H1 (cell line): ENCODE results near the gene L3MBTL3. TPM values are rescaled to one million over a fixed set of nuclear protein-coding genes. Genes with fewer than 3 reads are reported as not detected.

Source experiments
- CTCF ChIA-PET: fragments of 300-600 bp; sonication (Branson Sonifier 250); formaldehyde crosslinking; loops from one replicate; lab custom pipeline; 2021; ENCODE audit not compliant: partially characterized antibody; lab: Charles Lee
- POLR2A ChIA-PET: fragments of 300-600 bp; sonication (Branson Sonifier 250); formaldehyde crosslinking; loops from one replicate; lab custom pipeline; 2021; ENCODE audit warnings: inconsistent platforms; ENCODE audit not compliant: partially characterized antibody; lab: Charles Lee
- DNase-seq, 2 experiments: peaks; one replicate each; pipeline versions ENCODE4 v3.0.0 to v3.0.0-alpha.2; 2010 to 2022; ENCODE audit warnings: low spot score in 2 of 2, low read depth in 1 of 2, mixed read lengths in 1 of 2
- FAIRE-seq: peaks from 2 replicates; lab custom pipeline; 2011; peaks lifted over from hg19 to GRCh38; lab: Jason Lieb, UNC
- H2AFZ ChIP-seq: 2 replicates; pipeline ENCODE4 v1.8.1; 2012; ENCODE audit warnings: low read length, inconsistent platforms
- H2AK5ac ChIP-seq: 2 replicates; pipeline ENCODE4 v1.6.1; 2013; ENCODE audit warnings: low read depth, low read length
- H2BK120ac ChIP-seq: replicated peaks from 2 replicates; pipeline ENCODE3; 2013; ENCODE audit warnings: low read depth, low read length, inconsistent platforms
- H2BK12ac ChIP-seq: 2 replicates; pipeline ENCODE4 v1.6.1; 2013; ENCODE audit warnings: low read depth, low read length
- H2BK15ac ChIP-seq: 2 replicates; pipeline ENCODE4 v1.6.1; 2013; ENCODE audit warnings: low read length
- H2BK20ac ChIP-seq: 2 replicates; pipeline ENCODE4 v1.6.1; 2013; ENCODE audit warnings: low read length
- H2BK5ac ChIP-seq: 2 replicates; pipeline ENCODE4 v1.6.1; 2013; ENCODE audit warnings: low read depth, low read length
- H3K14ac ChIP-seq: 2 replicates; pipeline ENCODE4 v1.6.1; 2013; ENCODE audit warnings: inconsistent platforms; ENCODE audit not compliant: insufficient read length
- H3K18ac ChIP-seq: 2 replicates; pipeline ENCODE4 v1.6.1; 2013; ENCODE audit warnings: low read length; ENCODE audit errors: extremely low read depth
- H3K23ac ChIP-seq: 2 replicates; pipeline ENCODE4 v1.6.1; 2013; ENCODE audit warnings: inconsistent platforms; ENCODE audit not compliant: insufficient read length
- H3K23me2 ChIP-seq: 2 replicates; pipeline ENCODE4 v1.6.1; 2013; ENCODE audit warnings: low read depth, low read length
- H3K27ac ChIP-seq: 2 replicates; pipeline ENCODE4 v1.6.1; 2011; ENCODE audit warnings: low read depth, low read length, inconsistent platforms
- H3K27me3 ChIP-seq, 4 experiments: replicated peaks in 1 of 4; 1 replicate in 1 of 4; 2 replicates in 3 of 4; pipeline versions ENCODE4 v1.6.1 to v1.8.1; 2011 to 2013; ENCODE audit warnings: low read length in 3 of 4, mild to moderate bottlenecking in 3 of 4, inconsistent platforms in 2 of 4, mixed read lengths in 2 of 4, moderate library complexity in 1 of 4; ENCODE audit not compliant: control insufficient read depth in 3 of 4, insufficient read depth in 3 of 4; ENCODE audit errors: extremely low read depth in 1 of 4
- H3K36me3 ChIP-seq, 4 experiments: 2 replicates each; pipeline versions ENCODE4 v1.6.1 to v1.8.1; 2011 to 2013; ENCODE audit warnings: mild to moderate bottlenecking in 4 of 4, low read length in 3 of 4, moderate library complexity in 2 of 4, control low read depth in 1 of 4, inconsistent platforms in 1 of 4; ENCODE audit not compliant: insufficient read depth in 4 of 4, control insufficient read depth in 2 of 4
- H3K4ac ChIP-seq: replicated peaks from 2 replicates; pipeline ENCODE3; 2013; ENCODE audit warnings: low read length, low read depth, mixed read lengths, inconsistent platforms; ENCODE audit not compliant: insufficient read length
- H3K4me1 ChIP-seq, 4 experiments: replicated peaks in 1 of 4; 1 replicate in 1 of 4; 2 replicates in 3 of 4; pipeline versions ENCODE4 v1.6.1 to v1.8.1; 2011 to 2013; ENCODE audit warnings: low read length in 3 of 4, inconsistent platforms in 2 of 4, mixed read lengths in 1 of 4; ENCODE audit not compliant: insufficient read depth in 4 of 4, control insufficient read depth in 3 of 4
- H3K4me2 ChIP-seq, 2 experiments: 2 replicates each; pipeline versions ENCODE4 v1.6.1 to v1.8.1; 2011 to 2013; ENCODE audit warnings: low read depth in 2 of 2, low read length in 2 of 2, control low read depth in 1 of 2, inconsistent platforms in 1 of 2, mild to moderate bottlenecking in 1 of 2; ENCODE audit not compliant: insufficient read depth in 1 of 2
- H3K4me3 ChIP-seq, 4 experiments: fragments of 200-600, 300-600 bp in 1 of 4; sonication (generic), shearing (Covaris generic), sonication (Bioruptor Twin) in 1 of 4; 2 replicates each; pipeline versions ENCODE4 v1.5.1 to v1.8.1; 2011 to 2016; ENCODE audit warnings: low read length in 4 of 4, low read depth in 3 of 4, control low read depth in 2 of 4, inconsistent platforms in 2 of 4, mild to moderate bottlenecking in 2 of 4, mixed read lengths in 1 of 4, moderate library complexity in 1 of 4; ENCODE audit not compliant: insufficient read depth in 2 of 4; ENCODE audit errors: extremely low read depth in 1 of 4
- H3K56ac ChIP-seq: replicated peaks from 2 replicates; pipeline ENCODE3; 2013; ENCODE audit warnings: low read depth, mild to moderate bottlenecking, mixed read lengths, low read length, inconsistent platforms; ENCODE audit not compliant: insufficient read length
- H3K79me1 ChIP-seq: 2 replicates; pipeline ENCODE4 v1.6.1; 2013; ENCODE audit warnings: low read depth, low read length, control low read depth
- H3K79me2 ChIP-seq, 2 experiments: 2 replicates each; pipeline versions ENCODE4 v1.6.1 to v1.8.1; 2012 to 2013; ENCODE audit warnings: low read length in 2 of 2, mild to moderate bottlenecking in 2 of 2, inconsistent platforms in 1 of 2; ENCODE audit not compliant: insufficient read depth in 2 of 2, control insufficient read depth in 1 of 2
- H3K9ac ChIP-seq, 4 experiments: replicated peaks in 1 of 4; 1 replicate in 1 of 4; 2 replicates in 3 of 4; pipeline versions ENCODE4 v1.6.1 to v1.8.1; 2011 to 2013; ENCODE audit warnings: low read depth in 3 of 4, low read length in 3 of 4, control low read depth in 2 of 4, mild to moderate bottlenecking in 2 of 4, moderate library complexity in 2 of 4, inconsistent platforms in 1 of 4; ENCODE audit errors: extremely low read depth in 1 of 4
- H3K9me3 ChIP-seq, 2 experiments: 2 replicates each; pipeline versions ENCODE4 v1.6.1 to v1.8.1; 2012 to 2013; ENCODE audit warnings: mild to moderate bottlenecking in 2 of 2, moderate library complexity in 2 of 2, control low read depth in 1 of 2, inconsistent platforms in 1 of 2, low read depth in 1 of 2, low read length in 1 of 2, mixed read lengths in 1 of 2; ENCODE audit not compliant: insufficient read depth in 2 of 2
- H4K20me1 ChIP-seq, 2 experiments: replicated peaks in 1 of 2; 2 replicates each; pipeline versions ENCODE3 to v1.8.1; 2011 to 2013; ENCODE audit warnings: inconsistent platforms in 2 of 2, low read length in 2 of 2, mild to moderate bottlenecking in 1 of 2; ENCODE audit not compliant: insufficient read depth in 2 of 2, control insufficient read depth in 1 of 2
- H4K5ac ChIP-seq: 2 replicates; pipeline ENCODE4 v1.6.1; 2013; ENCODE audit warnings: low read length, low read depth, mixed read lengths, inconsistent platforms; ENCODE audit not compliant: insufficient read length
- H4K8ac ChIP-seq: 2 replicates; pipeline ENCODE4 v1.8.0; 2013; ENCODE audit warnings: mild to moderate bottlenecking, moderate library complexity, low read length, inconsistent platforms; ENCODE audit not compliant: insufficient read depth; ENCODE audit errors: extremely low read depth
- H4K91ac ChIP-seq: replicated peaks from 2 replicates; pipeline ENCODE3; 2013; ENCODE audit warnings: low read length, mixed read lengths, inconsistent platforms; ENCODE audit not compliant: insufficient read length
- GABPA ChIP-seq: IDR thresholded peaks from 2 replicates; pipeline ENCODE4 v1.6.1; 2011; ENCODE audit warnings: mild to moderate bottlenecking, low read length, moderate library complexity, borderline replicate concordance; ENCODE audit not compliant: insufficient read depth
- TEAD4 ChIP-seq: IDR thresholded peaks from 2 replicates; pipeline ENCODE4 v1.6.1; 2012; ENCODE audit warnings: low read depth, low read length, inconsistent platforms, mixed read lengths
- YY1 ChIP-seq: IDR thresholded peaks from 2 replicates; pipeline ENCODE4 v1.6.1; 2011; ENCODE audit warnings: low read depth, mild to moderate bottlenecking, low read length
- WGBS, 2 experiments: shearing (Covaris generic) in 1 of 2; methylation state at CpG; one replicate each; pipeline versions ENCODE4 v1.1.6 to v1.1.7; 2013 to 2015; ENCODE audit warnings: low lambda C conversion rate in 2 of 2, mixed read lengths in 2 of 2, inconsistent platforms in 1 of 2, low coverage in 1 of 2, missing lambda C conversion rate in 1 of 2; ENCODE audit not compliant: insufficient replicate concordance in 2 of 2, insufficient coverage in 1 of 2, insufficient read length in 1 of 2; ENCODE audit errors: extremely low coverage in 1 of 2, missing lambda C conversion rate in 1 of 2; 5-methylcytosine and 5-hydroxymethylcytosine counted together
- polyA plus RNA-seq, 7 experiments: library from polyadenylated mRNA; depleted of rRNA in 3 of 7; stranded (reverse) in 5 of 7; unstranded in 2 of 7; fragments of >200 nt in 5 of 7; fragments of 200-250 nt in 2 of 7; gene quantifications; 1 replicate in 5 of 7; 2 replicates in 1 of 7; 4 replicates in 1 of 7; pipeline versions ENCODE4 v1.2.1 to v1.2.3, GENCODE V29; 2011 to 2013; ENCODE audit warnings: missing spikeins in 2 of 7, mixed read lengths in 2 of 7
- total RNA-seq: library from RNA; stranded (reverse); fragmentation: NEBNext Ultra II Directional; extraction: Animal tissue kit (Norgen Biotek cat#: 25700); gene quantifications from 2 replicates; pipeline ENCODE4 v1.2.1, GENCODE V29; 2021

Gene L3MBTL3
- total and polyA plus RNA-seq, 2 of the 8 experiments (the other 6 are each of a cell fraction or from before 2014, with no cell fraction given): 3.9 to 17.2 TPM

DNA sequence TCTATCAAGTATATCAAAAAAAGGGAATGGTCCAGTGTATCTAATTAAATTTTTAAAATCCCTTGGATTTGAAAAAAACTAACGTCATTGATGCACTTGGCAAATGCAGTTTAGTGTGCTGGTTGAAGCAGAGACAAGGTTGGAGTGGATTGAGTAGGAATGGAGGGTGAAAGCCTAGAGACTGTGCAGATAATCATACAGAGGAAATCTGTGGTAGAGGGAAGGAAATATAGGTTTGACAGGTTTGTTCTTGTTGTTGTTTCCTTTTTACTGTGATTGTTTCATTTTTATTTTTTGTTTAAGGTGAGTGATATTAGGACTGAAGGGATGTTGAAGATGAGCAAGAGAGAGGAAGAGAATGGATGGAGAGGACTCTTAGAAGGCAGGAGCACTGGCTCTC is 29.0 kb upstream of the L3MBTL3 start:
- no peak for TF ChIP-seq YY1
- TF ChIP-seq GABPA: no peak
- TF ChIP-seq TEAD4: no peak
- CTCF ChIA-PET: interaction anchor here (1.4 kb wide), 1 partner anchor 53 kb away, joined by 4 read pairs; no protein-coding TSS in a partner anchor
- H3K4me3 ChIP-seq: no peak overlapping the region

More for the DNA sequence above, 29.0 kb upstream of the L3MBTL3 start:
- Histone ChIP-seq H3K79me1 (no peaks in the 10 kb centered on the region), H3K79me2 (no peaks in the 10 kb centered on the region), H3K4ac (no peak overlapping the region), H2BK12ac (no peak overlapping the region), H3K4me2 (no peak overlapping the region), H4K91ac (no peak overlapping the region), H3K18ac (no peak overlapping the region), H2BK120ac (no peak overlapping the region), H3K36me3 (no peaks in the 10 kb centered on the region), H3K27ac (no peak overlapping the region), H3K23me2 (no peaks in the 10 kb centered on the region), H3K4me1 (peaks cover 0 to 4% (median 0%) of the 10 kb centered on the region in 4 experiments; a peak in 1 of 7 replicates), H3K23ac (no peak overlapping the region), H3K27me3 (no peaks in the 10 kb centered on the region), H4K20me1 (no peaks in the 10 kb centered on the region), H2BK20ac (no peak overlapping the region), H4K5ac (no peak overlapping the region), H3K9me3 (no peaks in the 10 kb centered on the region), H3K56ac (no peak overlapping the region), H2AK5ac (no peak overlapping the region), H3K14ac (no peak overlapping the region), H2AFZ (no peak overlapping the region), H2BK15ac (no peak overlapping the region), H3K9ac (no peak overlapping the region), H4K8ac (no peak overlapping the region), H2BK5ac (no peak overlapping the region)
- POLR2A ChIA-PET: no interaction called here
- 88% methylated on average over 1 of the region's 1 CpG; no CpG with 5 or more reads in 1 of the 2 experiments for WGBS, 2 experiments
- no peak for FAIRE-seq
- no peak for DNase-seq
